ENCODE data around the gene IL33.

IL33 gene

DNA sequence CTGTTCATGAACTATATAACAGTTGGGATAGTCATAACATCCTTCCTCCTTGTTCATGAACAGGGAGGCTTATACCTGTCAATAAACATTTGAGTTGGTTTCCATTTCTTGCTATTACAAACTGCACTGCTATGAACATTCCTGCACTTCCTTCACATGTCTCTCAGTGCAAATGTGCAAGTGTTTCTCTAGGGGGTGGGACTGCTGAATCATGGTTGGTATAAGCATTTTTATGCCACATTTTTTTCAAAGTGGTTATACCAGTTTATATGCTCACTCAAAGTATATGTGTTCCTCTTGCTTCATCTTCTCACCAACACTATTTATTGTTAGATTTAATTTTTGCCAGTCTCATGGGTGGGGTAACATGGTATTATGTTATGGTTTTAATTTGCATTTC is 86.8 kb downstream of the IL33 start:
- DNase-seq (ENCODE audit: low read depth in 1 of 2, low spot score in 1 of 2), result no peak

DNA sequence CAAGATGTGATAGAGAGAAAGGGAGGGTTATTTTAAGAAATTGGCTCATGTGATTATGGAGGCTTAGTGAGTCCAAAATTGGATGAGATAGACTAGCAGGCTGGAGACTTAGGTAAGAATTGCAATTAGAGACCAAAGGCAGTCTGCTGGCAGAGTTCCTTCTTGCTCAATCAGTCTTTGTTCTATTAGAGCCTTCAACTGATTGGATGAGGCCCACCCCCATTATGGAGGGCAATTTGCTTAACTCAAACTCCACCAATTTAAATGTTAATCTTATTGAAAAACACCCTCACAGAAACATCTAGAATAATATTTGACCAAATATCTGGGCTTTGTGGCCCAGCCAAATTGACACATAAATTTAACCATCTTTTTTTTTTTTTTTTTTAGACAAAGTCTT is 88.6 kb downstream of the IL33 start:
- no peak for DNase-seq (ENCODE audit: low read depth in 1 of 2, low spot score in 1 of 2)

DNA sequence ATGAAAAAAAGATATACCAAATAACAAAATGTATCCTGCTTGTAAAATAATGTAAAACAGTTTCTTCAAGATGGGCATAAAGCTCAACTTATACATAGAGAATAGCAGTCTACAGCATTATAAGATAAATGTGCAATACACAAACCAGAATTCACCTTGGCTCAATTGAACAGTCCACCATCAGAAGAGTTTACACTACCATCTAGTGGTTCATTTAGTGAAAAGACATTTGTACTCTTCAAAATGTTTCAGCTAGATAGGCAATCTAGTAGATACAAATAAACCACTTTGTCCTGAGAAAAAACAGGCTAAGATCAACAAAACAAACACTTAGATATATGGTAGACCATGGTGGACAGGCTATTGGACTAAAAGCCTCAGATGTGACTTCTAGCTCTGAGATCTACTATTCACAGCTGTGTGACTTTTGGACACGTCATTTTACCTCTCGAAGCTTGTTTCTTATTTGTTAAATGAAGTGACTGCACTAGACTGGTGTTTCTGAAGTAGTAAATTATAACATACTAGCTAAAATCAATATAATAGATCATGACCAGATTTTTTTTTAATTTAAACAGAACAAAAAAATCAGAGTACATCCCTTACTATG is 90.5 kb downstream of the IL33 start:
- no peak for DNase-seq (ENCODE audit: low read depth in 1 of 2, low spot score in 1 of 2)

Measured in activated CD4-positive, alpha-beta T cell treated with anti-CD3 and anti-CD28 coated beads, Interleukin-2, amount 50 U/mL, for 24 hours (primary cell).